Effector memory CD4-positive, alpha-beta T cell (primary cell): ENCODE results near the gene RNF43.

Source experiments
- DNase-seq, 3 donors: peaks; one replicate each; pipeline ENCODE4 v3.0.0-alpha.2; 2020
- H3K27ac ChIP-seq: 2 replicates; pipeline ENCODE4 v1.7.0; 2013; ENCODE audit warnings: mild to moderate bottlenecking, low read length, moderate library complexity; ENCODE audit not compliant: insufficient read depth, poor library complexity, severe bottlenecking
- H3K27me3 ChIP-seq: replicated peaks from 2 replicates; pipeline ENCODE4 v1.7.0; 2013; ENCODE audit warnings: mild to moderate bottlenecking, low read length; ENCODE audit not compliant: insufficient read depth, control insufficient read depth, poor library complexity, severe bottlenecking
- H3K36me3 ChIP-seq: 2 replicates; pipeline ENCODE4 v1.7.0; 2013; ENCODE audit warnings: mild to moderate bottlenecking, low read length, moderate library complexity; ENCODE audit not compliant: control insufficient read depth, insufficient read depth
- H3K4me1 ChIP-seq: 2 replicates; pipeline ENCODE4 v1.7.0; 2013; ENCODE audit warnings: low read length, mild to moderate bottlenecking; ENCODE audit not compliant: control insufficient read depth, insufficient read depth, poor library complexity, severe bottlenecking
- H3K4me3 ChIP-seq: 2 replicates; pipeline ENCODE4 v1.7.0; 2013; ENCODE audit warnings: low read length, low read depth, mild to moderate bottlenecking; ENCODE audit not compliant: insufficient read depth, poor library complexity, severe bottlenecking
- H3K9me3 ChIP-seq: 2 replicates; pipeline ENCODE4 v1.7.0; 2013; ENCODE audit warnings: mild to moderate bottlenecking, low read length, moderate library complexity; ENCODE audit not compliant: control insufficient read depth

RNF43 gene

DNA sequence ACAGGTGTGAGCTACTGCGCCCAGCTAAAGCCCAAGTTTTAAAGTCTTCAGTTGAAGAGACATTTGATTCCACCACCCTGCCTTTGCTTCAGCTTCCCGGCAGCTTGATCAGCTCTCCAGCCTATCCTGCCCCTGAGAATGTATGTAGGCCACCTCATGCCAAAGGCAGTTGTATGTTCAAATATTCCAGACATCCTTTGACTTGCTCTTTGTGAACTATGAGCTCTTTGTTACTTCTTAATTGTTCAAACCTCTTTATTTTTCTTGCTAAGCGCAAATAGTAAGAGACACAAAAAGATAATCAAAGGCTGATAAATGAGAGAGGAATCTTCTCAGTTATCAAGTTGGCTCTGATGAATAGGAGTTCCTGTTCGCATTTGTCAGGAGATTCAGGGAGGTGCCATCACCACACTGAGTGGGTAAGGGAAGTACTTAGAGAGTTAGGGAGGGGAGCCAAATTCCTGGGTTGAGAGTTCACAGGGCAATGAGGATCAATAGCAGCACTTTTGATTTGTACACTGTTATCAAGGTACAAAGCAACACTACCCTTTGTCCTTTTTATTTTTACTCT is 33.4 kb downstream of the RNF43 start:
- H3K9me3 ChIP-seq: no peaks in the 10 kb centered on the region
- H3K27me3 ChIP-seq: no peaks in the 10 kb centered on the region
- no peak overlapping the region for H3K27ac ChIP-seq
- no peaks in the 10 kb centered on the region for H3K36me3 ChIP-seq
- H3K4me1 ChIP-seq: peaks cover 13% of the 10 kb centered on the region
- no peak overlapping the region for H3K4me3 ChIP-seq
- no peak for DNase-seq

GRCh38 chr17:58382872-58383242 is 34.5 kb downstream of the RNF43 start:
- no peaks in the 10 kb centered on the region for H3K9me3 ChIP-seq
- H3K36me3 ChIP-seq: no peaks in the 10 kb centered on the region
- no peaks in the 10 kb centered on the region for H3K27me3 ChIP-seq
- H3K27ac ChIP-seq: no peak overlapping the region
- no peak overlapping the region for H3K4me3 ChIP-seq
- no peak for DNase-seq
- H3K4me1 ChIP-seq: peaks cover 16% of the 10 kb centered on the region

DNA sequence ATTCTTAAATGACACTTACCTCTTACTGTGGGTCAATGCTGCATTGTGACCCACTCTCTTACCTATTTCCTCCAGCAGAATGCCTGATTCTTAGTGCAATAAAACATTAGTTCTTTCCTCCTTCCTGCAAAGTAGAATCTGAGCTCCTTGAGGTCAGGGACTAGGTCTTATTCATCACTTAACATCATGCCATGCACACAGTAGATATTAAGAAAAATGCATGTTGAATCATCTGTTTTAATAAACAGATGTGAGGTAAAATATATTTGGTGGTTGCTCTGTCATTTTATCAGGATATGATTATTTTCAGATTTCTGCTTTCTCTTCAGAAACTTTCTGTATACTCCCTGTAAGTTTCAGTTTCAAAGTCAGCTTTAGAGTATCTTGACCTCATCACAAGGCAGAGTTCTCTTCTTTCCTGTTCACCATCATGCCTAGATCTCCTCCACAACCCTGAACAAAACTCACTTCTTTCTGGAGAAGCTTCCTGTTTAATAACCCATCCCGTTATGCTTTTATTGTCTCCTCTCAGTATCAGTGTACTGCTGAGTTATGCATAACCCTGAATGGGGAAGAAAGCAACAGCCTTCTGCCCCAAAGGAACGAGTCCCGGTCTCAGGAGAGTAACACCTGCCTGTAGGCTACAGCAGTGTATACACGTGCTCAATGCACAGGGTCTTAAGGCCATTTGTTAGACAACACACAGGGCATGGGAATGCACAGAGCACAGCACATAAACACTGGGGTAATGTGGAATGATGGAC is 35.0 kb downstream of the RNF43 start:
- H3K4me1 ChIP-seq: peaks cover 18% of the 10 kb centered on the region
- H3K27me3 ChIP-seq: no peaks in the 10 kb centered on the region
- no peak overlapping the region for H3K27ac ChIP-seq
- no peak overlapping the region for H3K4me3 ChIP-seq
- H3K9me3 ChIP-seq: no peaks in the 10 kb centered on the region
- H3K36me3 ChIP-seq: no peaks in the 10 kb centered on the region
- DNase-seq: no peak

DNA sequence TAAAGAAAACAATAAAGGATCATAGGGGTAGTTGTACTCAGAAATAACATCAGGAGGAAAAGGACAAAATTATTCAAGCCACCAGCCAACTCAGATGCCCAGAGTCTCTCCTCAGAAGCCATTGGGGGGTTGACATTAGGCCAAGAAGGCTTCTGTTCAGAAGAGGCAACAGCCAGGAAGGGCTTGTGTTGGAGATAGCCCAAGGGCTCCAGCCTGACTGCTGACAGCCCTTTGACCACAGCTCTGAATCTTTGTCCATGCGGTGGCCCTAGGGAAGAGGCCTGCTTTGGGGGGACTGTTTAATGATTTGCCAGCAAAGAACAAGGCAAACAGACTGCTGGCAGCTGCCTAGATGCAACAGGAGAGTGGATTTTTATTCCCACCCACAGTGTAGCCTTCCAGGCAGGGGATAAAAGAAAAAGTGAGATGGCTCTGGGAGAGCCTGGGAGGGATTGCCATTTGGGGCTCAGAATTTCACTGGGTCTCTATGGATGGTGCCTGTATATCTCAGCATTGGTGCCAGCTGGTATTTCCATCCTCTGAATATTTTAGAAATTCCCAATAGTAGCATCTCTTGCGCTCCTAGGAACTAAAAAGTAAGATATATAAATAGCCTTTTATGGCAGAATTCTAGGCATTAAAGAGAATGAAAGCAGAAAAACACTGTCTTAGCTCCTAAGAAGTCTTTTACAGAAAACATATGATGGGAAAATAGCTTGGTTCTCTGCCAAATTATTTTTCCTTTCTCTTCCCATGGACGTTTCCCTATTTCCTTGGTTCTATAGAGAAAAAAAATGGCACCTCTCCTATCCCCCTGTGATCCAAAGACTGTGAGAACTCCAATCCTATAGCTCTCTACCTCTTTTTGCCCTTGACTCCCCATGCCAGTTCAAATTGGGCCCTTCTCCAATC is 36.0 kb downstream of the RNF43 start:
- no peaks in the 10 kb centered on the region for H3K9me3 ChIP-seq
- H3K27me3 ChIP-seq: no peaks in the 10 kb centered on the region
- no peak overlapping the region for H3K27ac ChIP-seq
- H3K36me3 ChIP-seq: no peaks in the 10 kb centered on the region
- H3K4me3 ChIP-seq: no peak overlapping the region
- peaks cover 18% of the 10 kb centered on the region for H3K4me1 ChIP-seq
- no peak for DNase-seq

- Histone ChIP-seq H3K9me3 (no peaks in the 10 kb centered on the region), H3K27ac (no peak overlapping the region), H3K36me3 (no peaks in the 10 kb centered on the region), H3K27me3 (no peaks in the 10 kb centered on the region), H3K4me1 (peaks cover 18% of the 10 kb centered on the region), H3K4me3 (no peak overlapping the region)
- DNase-seq: no peak
Observed at GRCh38 chr17:58380207-58381123, 36.9 kb downstream of the RNF43 start.

DNA sequence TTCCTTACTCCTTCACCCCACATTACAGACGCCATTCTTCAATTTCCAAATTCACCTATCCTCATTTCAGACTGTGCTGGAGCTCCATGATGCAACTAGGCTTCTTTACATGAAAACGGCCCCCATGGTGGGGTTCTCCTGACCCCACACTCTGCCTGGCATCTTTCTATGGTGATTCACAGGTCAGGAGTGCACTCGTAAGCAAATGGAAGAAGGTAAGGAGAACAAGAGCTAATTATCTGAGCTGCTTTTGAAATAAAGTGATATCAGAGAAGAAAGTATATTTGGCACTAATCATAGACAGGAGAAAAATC is 37.9 kb downstream of the RNF43 start:
- Histone ChIP-seq H3K9me3 (no peaks in the 10 kb centered on the region), H3K4me1 (peaks cover 18% of the 10 kb centered on the region), H3K4me3 (no peak overlapping the region), H3K36me3 (no peaks in the 10 kb centered on the region), H3K27ac (no peak overlapping the region), H3K27me3 (no peaks in the 10 kb centered on the region)
- no peak for DNase-seq

DNA sequence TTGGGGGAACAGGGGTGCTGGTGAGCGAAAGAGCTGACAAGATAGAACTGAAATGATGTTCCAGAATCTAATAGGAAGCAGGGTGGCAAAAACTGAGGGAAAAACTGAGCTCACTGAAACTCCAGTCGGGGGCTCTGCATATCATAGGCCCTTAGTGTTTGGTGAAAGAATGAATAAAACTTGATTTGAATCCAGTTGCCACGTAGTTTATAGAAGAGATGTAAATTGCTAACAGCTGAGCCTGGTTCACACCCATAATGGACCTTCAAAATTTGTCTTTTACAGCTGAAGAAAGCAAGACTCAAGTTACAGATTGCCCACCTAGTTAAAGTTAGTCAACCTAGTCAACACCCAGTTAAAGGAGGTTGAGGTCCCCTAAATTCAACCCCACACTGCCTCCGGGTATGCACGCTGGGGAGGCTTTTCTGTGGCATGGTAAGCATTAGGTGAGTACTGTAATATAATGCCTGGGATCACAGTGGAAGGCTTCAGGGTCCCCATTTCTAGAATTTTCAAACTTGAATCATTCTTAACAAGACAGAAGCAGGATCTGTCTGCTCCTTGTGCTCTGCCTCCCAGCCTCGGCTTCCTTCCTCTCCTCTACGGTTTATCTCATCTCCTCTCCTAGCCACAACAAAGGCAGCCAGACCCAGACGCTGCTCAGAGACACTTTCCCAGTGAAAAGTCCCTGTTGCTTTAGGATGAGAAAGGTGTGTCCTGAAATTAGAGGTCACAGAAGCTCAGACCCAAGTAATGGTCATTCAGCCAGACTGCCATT is 38.4 kb downstream of the RNF43 start:
- H3K27ac ChIP-seq: no peak overlapping the region
- no peak for DNase-seq
- H3K36me3 ChIP-seq: no peaks in the 10 kb centered on the region
- H3K9me3 ChIP-seq: no peaks in the 10 kb centered on the region
- H3K4me3 ChIP-seq: no peak overlapping the region
- H3K4me1 ChIP-seq: peaks cover 18% of the 10 kb centered on the region
- H3K27me3 ChIP-seq: no peaks in the 10 kb centered on the region

DNA sequence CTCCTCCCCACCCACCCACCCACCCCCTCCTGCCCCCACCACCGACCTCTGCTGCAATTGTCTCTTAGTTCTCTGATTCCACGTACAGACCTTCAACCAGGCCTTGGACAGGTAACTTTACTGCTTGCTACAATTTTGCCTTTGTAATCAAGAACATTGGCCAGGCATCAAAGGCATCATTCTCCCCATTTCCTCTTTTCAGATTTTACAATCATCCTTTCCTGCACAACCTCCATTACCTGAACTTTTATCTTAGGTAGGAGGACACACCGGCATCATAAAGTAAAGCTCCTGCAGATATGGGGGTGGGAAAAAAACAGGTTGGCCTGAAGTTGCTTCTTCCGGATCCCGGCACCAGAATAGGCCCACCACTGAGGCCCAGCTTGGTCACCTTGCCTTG is 39.7 kb downstream of the RNF43 start:
- Histone ChIP-seq H3K27me3 (no peaks in the 10 kb centered on the region), H3K4me3 (no peak overlapping the region), H3K27ac (no peak overlapping the region), H3K9me3 (no peaks in the 10 kb centered on the region), H3K36me3 (no peaks in the 10 kb centered on the region), H3K4me1 (peaks cover 16% of the 10 kb centered on the region)
- no peak for DNase-seq

GRCh38 chr17:58377093-58377601 is 40.2 kb downstream of the RNF43 start:
- H3K27ac ChIP-seq: no peak overlapping the region

More at GRCh38 chr17:58377093-58377601, 40.2 kb downstream of the RNF43 start:
- Histone ChIP-seq H3K27me3 (no peaks in the 10 kb centered on the region), H3K9me3 (no peaks in the 10 kb centered on the region), H3K4me1 (peaks cover 11% of the 10 kb centered on the region), H3K36me3 (no peaks in the 10 kb centered on the region), H3K4me3 (no peak overlapping the region)
- no peak for DNase-seq
